Natural killer cell treated with Interleukin-12 subunit alpha and Interleukin-12 subunit beta and Interleukin-15 and Interleukin-18, amount 100 ng/mL, for 72 hours (primary cell): Measurements from ENCODE around the gene HEMK1. TPM values are rescaled to one million over a fixed set of nuclear protein-coding genes. Genes with fewer than 3 reads are reported as not detected.

ENCODE experiments used
- ATAC-seq, 2 donors: fragments of 150-1000 bp; cut with Tn5 transposase in 1 of 2; sonication (Bioruptor Pico), chemical (Tn5 transposase) in 1 of 2; 2 replicates each; pipeline ENCODE4 v1.10.0; 2021
- DNase-seq: peaks from one replicate; pipeline ENCODE4 v3.0.0; 2022; ENCODE audit warnings: low spot score
- H3K27ac Mint-ChIP-seq, 2 donors: 1 replicate in 1 of 2; 2 replicates in 1 of 2; pipeline ENCODE4 v1.8.0; 2022; ENCODE audit warnings: mixed read lengths in 2 of 2, mild to moderate bottlenecking in 1 of 2, moderate library complexity in 1 of 2
- H3K27me3 Mint-ChIP-seq, 2 donors: 1 replicate in 1 of 2; 2 replicates in 1 of 2; pipeline ENCODE4 v1.8.0; 2022; ENCODE audit warnings: mixed read lengths in 2 of 2
- H3K36me3 Mint-ChIP-seq: one replicate; pipeline ENCODE4 v1.8.0; 2022; ENCODE audit warnings: mixed read lengths
- H3K4me1 Mint-ChIP-seq, 2 donors: 1 replicate in 1 of 2; 2 replicates in 1 of 2; pipeline ENCODE4 v1.8.0; 2022; ENCODE audit warnings: low read depth in 2 of 2, mixed read lengths in 2 of 2, mild to moderate bottlenecking in 1 of 2
- H3K4me3 Mint-ChIP-seq: one replicate; pipeline ENCODE4 v1.8.0; 2022; ENCODE audit warnings: mixed read lengths
- H3K9me3 Mint-ChIP-seq: 2 replicates; pipeline ENCODE4 v1.8.0; 2022; ENCODE audit warnings: mixed read lengths
- total RNA-seq, 2 donors: library from RNA; stranded (reverse); gene quantifications; one replicate each; pipeline ENCODE4 v1.2.3, GENCODE V29; 2022

The HEMK1 gene
- total RNA-seq, 2 donors from 2014 or later = 31.5 to 48.4 TPM

- no peaks in the 10 kb centered on the region for H3K27me3 Mint-ChIP-seq
- peak overlapping the region; percentile 85 for H3K27ac Mint-ChIP-seq
- H3K4me1 Mint-ChIP-seq = peaks cover 48 to 50% of the 10 kb centered on the region in 2 donors
- H3K9me3 Mint-ChIP-seq = no peaks in the 10 kb centered on the region
- DNase-seq (no peak), ATAC-seq (no peak)
- H3K4me3 Mint-ChIP-seq = peak overlapping the region; percentile 69
- peaks cover 5% of the 10 kb centered on the region for H3K36me3 Mint-ChIP-seq
These were observed 19.6 kb downstream of the HEMK1 start for GRCh38 chr3:50588759-50589433.

GRCh38 chr3:50591196-50591741, 21.9 kb downstream of the HEMK1 start:
- H3K4me1 Mint-ChIP-seq = peaks cover 49% of the 10 kb centered on the region in 2 donors
- H3K9me3 Mint-ChIP-seq = no peaks in the 10 kb centered on the region
- ATAC-seq (peak in 1 of 2 donors; percentile 1), DNase-seq (no peak)
- peak overlapping the region; percentile 57 for H3K4me3 Mint-ChIP-seq
- no peaks in the 10 kb centered on the region for H3K27me3 Mint-ChIP-seq
- no peaks in the 10 kb centered on the region for H3K36me3 Mint-ChIP-seq
- H3K27ac Mint-ChIP-seq = peak overlapping the region; percentile 85

- peaks cover 45% of the 10 kb centered on the region in 2 donors for H3K4me1 Mint-ChIP-seq
- H3K36me3 Mint-ChIP-seq = no peaks in the 10 kb centered on the region
- no peak for ATAC-seq
- no peaks in the 10 kb centered on the region for H3K27me3 Mint-ChIP-seq
- DNase-seq = no peak
- no peaks in the 10 kb centered on the region for H3K9me3 Mint-ChIP-seq
- peak overlapping the region; percentile 83 to 85 for H3K27ac Mint-ChIP-seq
- peak overlapping the region; percentile 23 for H3K4me3 Mint-ChIP-seq
These were observed 23.2 kb downstream of the HEMK1 start for GRCh38 chr3:50592568-50592967.

GRCh38 chr3:50594253-50594785, 25.0 kb downstream of the HEMK1 start:
- Mint-ChIP-seq H3K4me1 (peaks cover 41 to 42% of the 10 kb centered on the region in 2 donors), H3K27me3 (no peaks in the 10 kb centered on the region), H3K4me3 (no peak overlapping the region), H3K36me3 (no peaks in the 10 kb centered on the region), H3K27ac (peak overlapping the region; percentile 83 to 85), H3K9me3 (no peaks in the 10 kb centered on the region)
- no peak for DNase-seq
- ATAC-seq = no peak

- no peaks in the 10 kb centered on the region for H3K27me3 Mint-ChIP-seq
- peaks cover 64 to 65% of the 10 kb centered on the region in 2 donors for H3K4me1 Mint-ChIP-seq
- no peak for DNase-seq
- peak overlapping the region; percentile 88 for H3K4me3 Mint-ChIP-seq
- H3K36me3 Mint-ChIP-seq = peaks cover 3% of the 10 kb centered on the region
- ATAC-seq = no peak
- peak overlapping the region; percentile 99 for H3K27ac Mint-ChIP-seq
- no peaks in the 10 kb centered on the region for H3K9me3 Mint-ChIP-seq
These were observed 29.9 kb downstream of the HEMK1 start for GRCh38 chr3:50599115-50599715.

GRCh38 chr3:50599716-50600118, 30.4 kb downstream of the HEMK1 start:
- no peaks in the 10 kb centered on the region for H3K9me3 Mint-ChIP-seq
- H3K4me1 Mint-ChIP-seq = peaks cover 64 to 67% of the 10 kb centered on the region in 2 donors
- DNase-seq = no peak
- peaks cover 4% of the 10 kb centered on the region for H3K36me3 Mint-ChIP-seq
- H3K4me3 Mint-ChIP-seq = peak overlapping the region; percentile 88
- H3K27me3 Mint-ChIP-seq = no peaks in the 10 kb centered on the region
- H3K27ac Mint-ChIP-seq = peak overlapping the region; percentile 99
- no peak for ATAC-seq

GRCh38 chr3:50600141-50600753, 30.9 kb downstream of the HEMK1 start:
- Mint-ChIP-seq H3K36me3 (peaks cover 7% of the 10 kb centered on the region), H3K4me3 (peak overlapping the region; percentile 88), H3K27ac (peak overlapping the region; percentile 99), H3K27me3 (no peaks in the 10 kb centered on the region), H3K9me3 (no peaks in the 10 kb centered on the region), H3K4me1 (peaks cover 65 to 67% of the 10 kb centered on the region in 2 donors)
- ATAC-seq (peak in 1 of 2 donors; percentile 7), DNase-seq (no peak)

GRCh38 chr3:50600841-50601591, 31.7 kb downstream of the HEMK1 start:
- peaks cover 14% of the 10 kb centered on the region for H3K36me3 Mint-ChIP-seq
- no peaks in the 10 kb centered on the region for H3K9me3 Mint-ChIP-seq
- peak overlapping the region; percentile 99 for H3K27ac Mint-ChIP-seq
- peak; percentile 85 to 90 for ATAC-seq
- peaks cover 73 to 74% of the 10 kb centered on the region in 2 donors for H3K4me1 Mint-ChIP-seq
- peak overlapping the region; percentile 88 for H3K4me3 Mint-ChIP-seq
- no peaks in the 10 kb centered on the region for H3K27me3 Mint-ChIP-seq
- peak; percentile 96 for DNase-seq

- DNase-seq = no peak
- ATAC-seq = no peak
- Mint-ChIP-seq H3K4me1 (peaks cover 82 to 89% of the 10 kb centered on the region in 2 donors), H3K9me3 (no peaks in the 10 kb centered on the region), H3K36me3 (peaks cover 18% of the 10 kb centered on the region), H3K27me3 (no peaks in the 10 kb centered on the region), H3K27ac (peak overlapping the region; percentile 99), H3K4me3 (peak overlapping the region; percentile 88)
These were observed 33.4 kb downstream of the HEMK1 start for GRCh38 chr3:50602595-50603191.

GRCh38 chr3:50603261-50604109, 34.2 kb downstream of the HEMK1 start:
- DNase-seq (no peak), ATAC-seq (no peak)
- peak overlapping the region; percentile 91 for H3K4me3 Mint-ChIP-seq
- peaks cover 26% of the 10 kb centered on the region for H3K36me3 Mint-ChIP-seq
- H3K9me3 Mint-ChIP-seq = no peaks in the 10 kb centered on the region
- no peaks in the 10 kb centered on the region for H3K27me3 Mint-ChIP-seq
- H3K4me1 Mint-ChIP-seq = peaks cover 84 to 92% of the 10 kb centered on the region in 2 donors
- peak overlapping the region; percentile 99 for H3K27ac Mint-ChIP-seq

- ATAC-seq (no peak), DNase-seq (no peak)
- no peaks in the 10 kb centered on the region for H3K27me3 Mint-ChIP-seq
- peak overlapping the region; percentile 99 for H3K27ac Mint-ChIP-seq
- H3K36me3 Mint-ChIP-seq = peaks cover 32% of the 10 kb centered on the region
- no peaks in the 10 kb centered on the region for H3K9me3 Mint-ChIP-seq
- H3K4me1 Mint-ChIP-seq = peaks cover 87 to 94% of the 10 kb centered on the region in 2 donors
- peak overlapping the region; percentile 91 for H3K4me3 Mint-ChIP-seq
These were observed 34.8 kb downstream of the HEMK1 start for GRCh38 chr3:50604110-50604621.
